GM18868 (cell line): ENCODE measurements around the gene CHD9.
"Not testable (repeated sequence)": the region's sequence is repeated elsewhere in the genome, so short reads cannot be mapped to it uniquely, and the experiment has no call there.

ENCODE experiments used
- ATAC-seq: cut with Tn5 transposase; IDR thresholded peaks from one replicate; pipeline ENCODE4 v1.9.1; 2021; ENCODE audit warnings: mild to moderate bottlenecking, moderate library complexity; ENCODE audit not compliant: unreplicated experiment

Gene CHD9

DNA sequence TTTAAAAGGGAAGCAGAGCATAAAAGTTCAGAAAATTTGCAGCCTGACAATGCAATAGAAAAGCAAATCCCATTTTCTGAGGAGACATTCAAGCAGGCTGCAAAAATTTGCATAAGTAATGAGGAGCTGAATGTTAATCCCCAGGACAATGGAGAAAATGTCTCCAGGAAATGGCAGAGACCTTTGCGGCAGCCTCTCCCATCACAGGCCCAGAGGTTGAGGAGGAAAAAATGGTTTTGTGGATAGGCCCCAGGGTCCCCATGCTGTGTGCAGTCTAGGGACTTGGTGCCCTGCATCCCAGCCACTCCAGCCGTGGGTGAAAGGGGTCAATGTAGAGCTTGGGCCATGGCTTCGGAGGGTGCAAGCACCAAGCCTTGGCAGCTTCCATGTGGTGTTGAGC lies 19.5 kb downstream of the CHD9 start:
- ATAC-seq: not testable (repeated sequence)

DNA sequence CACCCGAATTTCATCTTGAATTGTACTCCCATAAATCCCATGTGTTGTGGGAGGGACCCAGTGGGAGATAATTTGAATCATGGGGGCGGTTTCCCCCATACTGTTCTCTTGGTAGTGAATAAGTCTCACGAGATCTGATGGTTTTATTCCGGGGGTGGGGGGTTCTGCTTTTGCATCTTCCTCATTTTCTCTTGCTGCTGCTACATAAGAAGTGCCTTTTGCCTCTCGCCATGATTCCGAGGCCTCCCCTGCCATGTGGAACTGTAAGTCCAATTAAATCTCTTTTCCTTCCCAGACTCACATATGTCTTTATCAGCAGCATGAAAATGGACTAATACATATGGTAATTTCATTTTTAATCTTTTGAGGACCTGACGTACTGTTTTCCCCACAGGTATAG lies 20.7 kb downstream of the CHD9 start:
- ATAC-seq: not testable (repeated sequence)

DNA sequence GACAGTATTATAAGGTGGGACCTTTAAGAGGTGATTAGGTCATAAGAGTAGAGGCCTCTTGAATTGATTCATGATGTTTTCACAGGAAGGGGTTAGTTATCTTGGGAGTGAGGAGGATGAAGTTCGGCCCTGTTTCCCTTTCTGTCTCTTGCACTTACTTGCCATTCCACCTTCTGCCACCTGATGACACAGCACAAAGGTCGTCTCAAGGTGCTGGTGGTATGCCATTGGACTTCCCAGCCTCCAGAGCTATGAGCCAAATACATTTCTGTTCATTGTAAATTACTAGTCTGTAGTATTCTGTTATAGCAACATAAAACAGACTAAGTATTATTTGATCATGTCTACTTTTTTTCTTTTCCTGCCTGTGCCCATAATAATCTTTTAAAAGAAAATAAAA lies 23.5 kb downstream of the CHD9 start:
- ATAC-seq: no peak

DNA sequence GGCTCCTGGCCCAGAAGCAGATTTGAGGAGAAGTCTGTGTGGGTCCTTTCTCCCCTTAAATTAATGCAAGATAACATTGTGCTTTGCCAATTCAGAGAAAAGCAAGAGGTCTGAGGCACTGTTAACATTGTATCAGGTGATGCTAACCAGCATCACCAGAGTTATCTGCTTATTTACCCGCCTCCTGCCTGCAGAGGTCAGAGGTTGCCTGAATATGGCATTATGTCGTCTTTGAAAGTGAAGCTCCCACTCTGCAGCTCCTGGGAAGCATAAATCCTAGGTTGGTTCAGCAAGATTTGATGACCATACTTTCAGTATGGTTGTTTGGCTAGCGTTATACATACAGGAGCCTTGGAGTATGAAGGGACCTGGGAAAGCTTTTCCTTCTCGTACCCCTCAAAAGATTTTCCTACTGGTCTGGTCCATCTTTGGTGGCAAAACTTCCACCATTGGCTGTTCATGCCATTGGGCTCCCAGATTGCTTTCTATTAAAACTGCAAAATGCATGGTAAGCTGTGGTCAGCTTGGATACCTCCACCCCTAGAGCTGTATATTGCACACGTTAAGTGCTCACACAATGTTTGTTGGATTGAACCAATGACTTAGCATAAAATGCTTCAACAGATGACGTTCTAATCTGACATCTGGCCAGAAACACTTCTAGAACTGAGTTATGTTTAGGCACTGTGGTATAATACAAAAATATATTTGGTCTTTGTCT lies 24.1 kb downstream of the CHD9 start:
- no peak for ATAC-seq

DNA sequence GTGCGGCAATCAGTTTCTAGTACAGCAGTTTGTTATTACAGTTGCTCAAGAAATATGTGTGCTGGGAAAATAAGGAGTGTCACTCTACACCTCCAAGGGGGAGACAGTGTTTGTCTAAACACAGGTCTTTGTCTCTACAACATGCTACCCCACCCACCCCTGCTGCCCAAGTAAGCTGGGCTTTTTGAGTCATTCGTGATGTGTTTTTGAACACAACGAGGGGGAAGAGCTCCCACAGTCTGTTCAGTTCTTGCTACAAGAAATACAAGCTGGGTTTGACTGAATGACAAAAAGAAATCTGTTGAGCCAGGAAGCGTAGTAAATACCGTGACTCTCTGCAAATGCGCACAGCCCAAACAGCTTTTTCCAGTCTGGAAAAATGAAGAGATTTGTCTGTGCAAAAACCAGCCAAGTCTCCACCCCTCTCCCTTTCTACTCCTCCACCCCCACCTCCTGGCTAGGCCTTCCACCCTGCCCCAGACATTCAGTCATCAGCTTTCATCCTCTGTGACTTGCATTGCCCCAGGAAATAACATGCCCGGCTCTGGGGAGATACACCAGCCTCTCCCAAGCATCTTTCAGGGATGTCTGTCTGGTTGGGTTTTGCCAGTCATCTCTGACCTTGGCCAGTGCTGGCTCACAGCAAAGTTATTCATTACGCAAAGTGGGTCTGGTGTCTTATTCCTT lies 25.7 kb downstream of the CHD9 start:
- no peak for ATAC-seq

DNA sequence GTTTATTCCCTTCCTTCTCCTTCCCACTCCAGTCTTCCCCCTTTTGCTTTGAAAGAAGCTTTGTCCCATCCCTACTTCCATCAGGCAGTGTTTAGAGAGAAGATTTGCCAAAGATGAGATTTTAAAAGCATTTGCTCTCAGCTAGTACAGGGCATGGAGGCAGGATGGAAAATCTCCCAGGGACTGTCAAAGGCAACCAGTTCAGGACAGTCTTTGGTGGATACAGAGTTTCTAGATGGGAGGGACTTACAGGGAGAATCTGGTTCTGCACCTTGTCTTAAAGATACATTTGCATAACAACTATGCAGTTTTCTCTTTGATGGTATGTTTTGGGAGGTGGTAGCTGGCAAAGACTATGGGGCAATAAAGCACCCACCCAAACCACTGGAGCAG lies 26.2 kb downstream of the CHD9 start:
- ATAC-seq: no peak

DNA sequence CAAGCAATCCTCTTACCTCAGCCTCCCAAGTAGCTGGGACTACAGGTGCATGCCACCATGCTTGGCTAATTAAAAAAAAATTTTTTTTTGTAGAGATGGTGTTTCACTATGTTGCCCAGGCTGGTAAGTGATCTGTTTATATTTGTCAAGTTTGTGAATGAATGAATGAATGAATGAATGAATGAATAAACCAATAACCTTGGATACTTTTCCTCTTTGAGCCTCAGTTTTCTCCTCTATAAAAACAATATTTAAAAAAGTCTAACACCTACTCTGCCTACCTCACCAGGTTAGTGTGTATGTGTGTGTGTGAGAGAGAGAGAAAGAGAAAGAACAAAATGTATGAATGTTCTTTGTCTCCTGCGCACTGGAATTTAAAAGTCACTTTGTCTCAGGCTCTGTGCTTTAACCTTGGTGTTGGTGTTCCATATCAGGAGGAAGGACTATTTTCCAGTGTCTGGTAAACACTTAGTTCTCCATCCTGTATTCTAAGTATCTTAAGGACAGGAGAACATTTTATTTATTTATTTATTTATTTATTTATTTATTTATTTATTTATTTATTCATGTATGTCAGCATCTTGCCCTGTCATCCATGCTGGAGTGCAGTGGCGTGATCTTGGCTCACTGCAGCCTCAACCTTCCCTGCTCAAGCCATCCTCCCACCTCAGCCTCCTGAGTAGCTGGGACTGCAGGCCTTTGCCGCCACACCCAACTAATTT lies 27.1 kb downstream of the CHD9 start:
- no peak for ATAC-seq

DNA sequence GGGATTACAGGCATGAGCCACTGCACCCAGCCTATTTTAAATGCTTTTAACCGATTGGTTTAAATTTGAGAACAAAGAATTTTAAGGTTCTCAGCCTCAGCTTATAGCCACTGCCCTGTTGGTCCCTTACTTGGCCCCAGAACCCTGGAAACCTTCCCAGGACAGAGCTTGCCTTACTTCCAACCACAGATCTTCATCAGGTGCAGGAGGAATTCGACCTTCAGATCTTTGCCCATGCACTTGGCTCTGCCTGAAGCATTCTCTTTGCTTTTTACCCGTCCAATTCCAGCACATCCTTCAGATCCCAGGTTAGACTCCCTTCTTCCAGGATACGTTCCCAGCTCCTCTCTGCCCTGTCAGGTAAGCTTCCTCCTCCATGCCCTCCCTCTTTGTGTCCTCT lies 27.7 kb downstream of the CHD9 start:
- ATAC-seq: no peak

DNA sequence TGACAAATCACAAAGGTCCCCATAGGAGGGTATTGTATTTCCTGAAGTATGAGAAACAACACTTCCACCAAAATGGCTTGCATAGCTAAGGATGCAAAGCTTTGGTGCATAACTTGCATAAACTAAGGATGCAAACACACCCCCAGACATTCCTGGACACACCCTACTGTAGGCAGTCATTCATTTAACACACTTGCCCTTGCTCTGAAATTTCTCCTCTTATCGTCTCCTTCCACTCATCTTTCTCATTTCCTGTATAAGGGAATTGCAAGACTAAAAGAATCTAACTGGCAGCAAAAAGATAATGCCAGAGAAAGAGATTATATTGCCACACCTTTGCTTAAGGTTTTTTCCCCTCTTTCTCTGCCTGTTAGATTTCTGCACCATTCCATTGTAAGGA lies 28.3 kb downstream of the CHD9 start:
- ATAC-seq: no peak

DNA sequence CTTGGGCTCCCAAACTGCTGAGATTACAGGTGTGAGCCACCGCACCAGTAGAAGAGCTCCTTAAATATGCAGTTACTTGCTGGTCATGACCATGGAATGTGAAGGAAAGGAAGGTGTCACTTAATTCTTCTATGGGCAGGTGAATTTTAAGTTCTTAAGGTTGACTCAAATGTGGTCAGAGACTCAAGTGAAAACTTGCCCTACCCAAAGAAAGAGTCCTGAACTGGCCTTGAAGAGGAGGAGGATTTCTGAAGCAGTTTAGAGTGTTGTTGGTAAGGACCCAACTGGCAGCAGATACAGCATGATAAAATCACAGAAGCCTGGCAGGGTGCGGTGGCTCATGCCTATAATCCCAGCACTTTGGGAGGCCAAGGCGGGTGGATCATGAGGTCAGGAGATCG lies 29.4 kb downstream of the CHD9 start:
- ATAC-seq: no peak

DNA sequence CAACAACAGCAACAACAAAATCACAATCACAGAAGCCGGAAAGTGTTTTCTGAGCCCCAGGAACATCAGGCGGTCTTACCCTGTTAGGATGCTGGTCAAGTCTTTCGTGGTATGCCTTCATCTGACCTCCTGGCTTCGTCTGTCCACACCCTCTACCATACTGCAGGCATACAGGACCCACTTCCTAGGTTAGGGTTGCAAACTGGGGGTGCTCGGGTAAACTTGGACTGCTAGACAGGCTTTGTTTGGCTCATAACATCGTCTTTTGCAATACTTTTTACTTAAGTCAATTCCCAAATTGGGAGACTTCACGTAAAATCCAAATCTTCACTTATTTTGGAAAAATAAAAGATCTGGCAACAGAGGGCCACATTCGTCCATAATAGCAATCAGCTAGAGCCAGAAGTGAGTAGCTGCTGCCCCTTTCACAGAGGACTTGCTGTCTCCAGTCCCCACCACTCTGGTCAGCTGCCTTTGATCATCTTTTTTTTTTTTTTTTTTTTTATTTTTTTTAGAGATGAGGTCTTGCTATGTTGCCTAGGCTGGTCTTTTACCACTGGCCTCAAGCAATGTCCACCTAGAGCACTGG lies 30.0 kb downstream of the CHD9 start:
- no peak for ATAC-seq

DNA sequence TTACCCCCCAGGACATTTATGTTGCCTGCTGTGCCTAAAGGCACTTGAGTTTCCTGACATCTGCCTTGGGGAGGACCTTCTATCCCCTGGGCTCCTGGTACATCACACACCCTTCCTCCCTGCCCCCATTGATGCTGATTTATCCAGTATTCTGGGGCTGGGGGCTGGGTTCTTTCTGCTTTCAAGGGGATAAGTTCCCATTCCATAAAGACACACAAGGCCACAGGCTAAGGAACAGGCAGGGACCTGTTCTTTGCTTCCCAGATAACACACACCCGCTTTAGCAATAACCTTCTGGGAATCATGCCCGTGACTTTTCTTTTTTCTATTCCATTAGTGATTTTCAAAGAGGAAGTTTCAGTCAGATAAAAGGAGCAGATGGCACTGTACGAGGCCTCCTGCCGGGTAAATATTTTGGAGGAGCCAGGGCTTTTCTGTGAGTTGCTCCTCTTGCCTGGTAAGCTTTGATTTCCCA lies 30.6 kb downstream of the CHD9 start:
- ATAC-seq: no peak

DNA sequence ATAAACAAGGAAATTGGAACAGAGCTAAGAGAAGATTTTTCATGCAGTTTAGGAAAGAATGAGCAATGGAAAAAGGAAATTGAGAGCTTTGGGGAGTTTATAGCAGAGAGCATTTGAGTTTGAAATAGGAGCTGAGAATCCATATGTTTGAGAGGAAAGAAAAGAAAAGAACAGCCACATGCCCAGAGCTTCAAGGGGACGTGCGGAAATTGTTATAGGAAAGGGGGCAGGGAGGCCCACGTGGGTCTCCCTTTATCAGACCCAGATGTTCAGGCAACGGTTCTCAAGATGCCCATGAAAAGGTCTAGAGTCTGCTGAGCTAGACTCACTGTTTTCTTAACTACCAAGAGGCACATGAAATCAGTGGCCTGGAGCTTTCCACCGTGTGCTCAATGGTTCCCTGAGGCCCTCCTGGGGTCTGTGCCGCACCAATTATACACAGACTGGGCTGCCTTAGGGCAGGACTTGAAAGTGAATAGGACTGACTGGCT lies 31.2 kb downstream of the CHD9 start:
- ATAC-seq: no peak

DNA sequence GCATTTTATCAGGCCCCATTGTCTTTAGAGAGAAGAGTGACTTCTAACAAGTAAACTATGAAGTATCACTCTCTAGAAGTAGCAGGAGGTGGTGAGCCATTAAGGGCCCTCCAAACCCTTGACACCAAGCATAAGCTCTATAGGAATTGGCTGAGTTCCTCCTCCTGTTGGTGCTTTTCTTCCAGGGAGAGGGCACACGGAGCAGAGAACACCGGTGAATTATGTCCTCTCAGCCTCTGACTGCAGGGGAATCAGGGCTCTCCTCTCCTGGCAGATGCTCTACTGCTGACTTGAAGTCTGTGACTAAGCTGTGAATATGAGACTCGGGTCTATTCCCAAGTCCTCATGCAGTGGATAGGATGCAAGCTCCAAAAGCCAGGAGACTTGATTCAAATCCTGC lies 32.3 kb downstream of the CHD9 start:
- ATAC-seq: no peak

DNA sequence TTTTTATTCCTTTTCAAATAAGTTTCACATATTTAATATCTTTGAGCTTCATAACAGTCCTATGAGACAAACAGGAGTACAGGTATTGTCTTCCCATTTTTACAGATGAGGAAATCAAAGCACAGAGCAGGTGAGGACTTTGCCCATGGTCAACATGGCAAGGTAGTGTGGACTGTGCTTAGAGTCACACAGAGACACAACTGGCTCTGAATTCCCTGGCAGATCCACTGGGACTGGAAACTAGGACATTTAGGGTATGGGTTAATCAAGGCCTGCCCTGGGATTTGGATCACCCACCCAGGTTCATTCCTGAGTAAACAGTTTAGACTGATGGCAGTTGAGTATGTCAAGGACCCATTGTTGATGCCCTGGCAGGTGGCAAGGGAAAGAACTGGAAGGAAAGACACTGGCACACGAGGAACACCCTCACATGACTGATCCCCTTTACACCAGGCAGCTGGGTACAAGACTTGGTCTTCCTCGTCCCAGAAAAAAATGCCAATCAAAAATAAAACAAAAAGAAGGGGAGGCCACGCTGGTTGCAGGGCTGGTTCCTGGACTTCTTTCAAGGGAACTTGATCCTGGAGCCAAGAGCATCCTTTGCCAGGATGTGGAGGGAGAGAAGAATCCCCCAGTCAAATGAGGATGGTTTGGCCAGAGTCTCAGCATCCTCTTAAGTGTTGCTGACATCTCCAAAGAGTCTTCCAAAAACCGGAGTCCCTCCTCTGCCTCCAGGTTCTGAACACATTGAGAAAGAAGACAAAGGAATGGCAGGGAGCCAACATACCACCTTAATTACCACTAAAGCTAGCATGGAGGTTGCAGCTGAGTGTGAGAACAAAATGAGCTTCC lies 34.9 kb downstream of the CHD9 start:
- ATAC-seq: no peak

DNA sequence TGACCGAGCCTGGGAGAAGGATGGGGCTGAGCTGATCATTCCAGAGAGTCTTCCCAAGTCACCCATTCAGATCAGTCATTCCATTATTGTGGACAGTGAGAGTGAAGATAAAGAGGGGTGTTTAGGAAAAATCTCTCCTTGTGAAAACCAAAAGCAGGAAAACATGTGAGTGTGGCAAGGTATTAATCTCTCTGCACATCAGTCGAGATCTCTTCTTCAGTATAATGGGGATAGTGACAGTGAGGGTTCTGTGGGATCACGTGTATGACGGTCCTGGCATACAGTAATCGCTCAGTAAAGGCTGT lies 35.4 kb downstream of the CHD9 start:
- ATAC-seq: no peak

DNA sequence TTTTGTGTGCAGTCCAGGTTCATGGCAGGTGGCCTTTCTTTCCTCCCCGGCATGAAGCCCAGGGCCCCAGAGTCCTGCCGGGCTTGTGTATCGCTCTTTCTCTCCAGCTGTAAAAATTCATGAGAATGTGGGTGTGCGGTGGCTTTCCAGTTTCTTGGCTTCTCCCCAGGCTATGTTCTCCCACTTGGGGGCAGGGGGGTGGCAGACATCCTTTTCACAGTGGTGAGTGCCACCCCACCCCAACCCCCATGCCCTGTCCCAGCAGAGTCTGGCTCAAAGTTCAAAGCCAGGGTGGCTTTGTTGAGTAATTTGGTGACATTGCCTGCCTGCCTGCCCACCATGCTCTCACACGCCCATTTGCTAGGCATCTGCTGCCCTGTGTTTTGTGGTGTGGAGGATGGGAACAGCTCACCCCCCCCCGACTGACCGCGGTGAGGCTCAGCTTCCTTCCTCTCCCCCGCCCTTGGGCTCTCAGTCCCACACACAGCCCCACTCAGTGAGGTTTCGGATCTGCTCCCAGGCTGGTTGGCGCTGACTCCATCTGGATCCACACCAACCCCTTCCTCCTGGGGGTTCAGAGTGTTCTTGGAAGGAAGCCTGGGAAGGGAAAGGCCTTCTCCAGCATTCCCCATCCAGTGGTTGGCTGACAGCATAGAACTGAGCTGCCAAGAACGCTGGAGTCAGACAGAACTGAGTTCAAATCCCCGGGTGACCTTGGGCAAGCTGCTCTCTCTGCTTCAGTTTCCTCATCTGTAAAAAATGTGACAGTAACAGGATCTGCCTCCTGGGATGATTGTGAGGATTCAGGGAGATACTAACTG lies 36.0 kb downstream of the CHD9 start:
- ATAC-seq: peak; percentile 49

DNA sequence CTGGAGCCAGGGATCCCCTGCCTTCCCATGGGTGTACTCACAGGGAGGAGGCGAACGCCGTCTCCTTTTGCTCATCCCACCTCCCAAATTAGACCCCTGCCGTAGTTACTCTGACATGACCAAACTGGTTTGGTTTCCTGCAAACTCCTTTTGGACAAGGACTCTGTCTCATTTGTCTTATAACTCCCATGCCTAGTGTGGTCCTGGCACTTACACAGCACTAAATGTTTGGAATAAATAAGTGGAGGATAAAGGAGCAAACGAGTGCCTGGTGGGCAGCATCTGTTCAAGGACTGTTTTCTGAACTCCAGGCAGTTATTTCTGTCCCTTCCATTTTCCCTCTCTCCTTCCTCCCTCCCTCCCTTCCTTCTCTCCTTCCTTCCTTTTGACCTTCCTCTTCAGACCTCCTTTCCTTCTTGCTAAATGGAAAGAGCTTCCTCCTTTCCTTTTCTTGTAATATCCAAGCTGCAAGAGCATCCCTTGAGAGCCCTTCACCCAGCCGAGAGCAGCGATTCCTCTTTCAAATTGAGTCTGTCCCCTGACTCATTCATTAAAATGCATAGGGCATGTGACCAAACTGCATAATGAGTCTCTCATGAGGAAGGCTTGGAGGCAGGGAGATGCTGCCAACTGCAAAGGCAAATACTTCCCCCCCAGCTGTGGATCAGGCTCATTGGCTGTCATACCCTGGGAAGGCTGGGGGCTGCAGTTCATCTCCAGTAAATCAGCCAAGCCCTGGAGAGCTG lies 36.8 kb downstream of the CHD9 start:
- ATAC-seq: peak; percentile 73

DNA sequence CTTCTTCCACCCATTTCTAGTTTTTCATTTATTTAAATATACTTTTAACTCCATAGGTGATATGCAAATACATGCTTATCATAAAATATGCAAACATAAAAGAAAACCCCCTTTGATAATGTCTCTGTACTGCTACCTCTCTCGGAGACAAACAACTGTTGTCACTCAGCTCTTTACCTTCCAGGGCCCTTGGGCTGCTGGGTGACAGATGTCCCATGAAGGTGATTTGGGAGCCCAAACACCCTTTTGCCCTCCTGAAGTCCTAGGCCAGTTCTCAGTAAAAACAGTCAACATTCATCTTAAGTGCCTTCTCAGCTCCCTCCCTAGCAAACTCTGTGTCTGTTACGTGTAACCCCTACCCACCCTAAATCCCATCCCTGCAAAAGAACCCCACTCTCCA lies 37.5 kb downstream of the CHD9 start:
- ATAC-seq: no peak
